Measurements from ENCODE around the gene HHIP. TPM values are rescaled to one million over a fixed set of nuclear protein-coding genes. Genes with fewer than 3 reads are reported as not detected.

HHIP gene
- total and polyA plus RNA-seq, 2 donors: 9.1 to 38.5 TPM

DNA sequence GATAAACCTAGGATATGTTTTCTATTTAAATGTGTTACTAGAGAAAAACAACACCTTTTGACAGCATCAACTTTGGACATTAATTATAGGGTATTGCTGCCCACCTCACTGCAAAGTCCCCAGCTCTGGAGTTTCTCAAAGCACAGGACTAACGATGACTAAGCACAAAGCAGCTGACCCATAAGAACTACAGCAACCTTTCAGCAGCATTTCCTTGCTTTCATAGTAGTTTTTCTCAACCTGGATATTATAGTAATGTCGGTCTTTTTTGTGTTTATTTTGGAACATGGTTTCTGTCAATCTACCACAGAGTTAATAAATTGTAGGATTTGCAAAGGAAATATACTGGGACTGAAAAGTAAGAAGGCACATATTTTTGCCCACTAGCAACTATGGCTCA, 21.5 kb downstream of the HHIP start:
- no peak overlapping the region for H3K4me3 ChIP-seq (ENCODE audit: low read depth, low read length)
- WGBS: 66% methylated on average over 2 of the region's 2 CpGs
- no peaks in the 10 kb centered on the region for H3K36me3 ChIP-seq (ENCODE audit: insufficient read depth)
- H3K4me1 ChIP-seq (ENCODE audit: insufficient read depth): no peaks in the 10 kb centered on the region
- no peak for DNase-seq (ENCODE audit: extremely low spot score)
- no peak overlapping the region for H3K27ac ChIP-seq (ENCODE audit: low read depth)

DNA sequence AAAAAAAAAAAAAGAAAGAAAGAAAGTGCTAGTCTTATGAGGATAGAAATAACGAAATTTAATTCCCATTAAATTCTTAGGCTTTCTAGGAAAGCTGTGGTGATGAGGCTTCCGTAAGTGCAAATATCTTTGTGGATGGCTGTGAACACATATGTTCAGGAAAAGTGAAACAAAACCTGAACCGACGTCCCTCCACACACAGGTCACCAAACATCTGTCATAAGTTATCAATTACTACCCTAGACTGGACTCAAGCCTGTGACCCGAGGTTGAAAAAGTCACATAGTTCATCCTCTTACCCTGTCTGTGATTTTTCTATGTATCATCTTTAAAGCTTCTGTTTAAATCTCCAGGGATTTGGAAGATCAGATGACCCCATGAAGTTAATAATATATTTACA, 24.8 kb downstream of the HHIP start:
- Histone ChIP-seq H3K4me1 (ENCODE audit: insufficient read depth) (no peaks in the 10 kb centered on the region), H3K4me3 (ENCODE audit: low read depth, low read length) (no peak overlapping the region), H3K27ac (ENCODE audit: low read depth) (no peak overlapping the region), H3K36me3 (ENCODE audit: insufficient read depth) (no peaks in the 10 kb centered on the region)
- no peak for DNase-seq (ENCODE audit: extremely low spot score)
- WGBS: 68% methylated on average over 5 of the region's 5 CpGs

DNA sequence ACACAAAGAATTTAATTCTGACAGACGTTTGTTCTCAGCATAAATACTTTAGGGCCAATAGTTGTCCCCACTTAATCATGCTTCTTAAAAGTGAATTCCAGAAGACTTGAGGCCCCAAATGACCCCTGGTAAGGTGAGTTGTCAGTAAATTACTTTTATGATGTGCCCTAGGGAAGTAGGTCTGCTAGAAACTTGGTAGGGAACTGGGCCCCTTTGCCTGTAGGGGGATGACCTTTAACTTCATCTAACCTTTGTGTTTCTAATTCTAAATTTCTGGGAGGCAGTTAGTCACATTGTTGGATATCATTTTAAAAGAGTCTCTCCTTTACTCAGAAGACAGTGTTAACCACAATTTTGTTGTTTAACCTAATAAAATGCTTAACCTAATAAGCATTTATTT, 28.8 kb downstream of the HHIP start:
- Histone ChIP-seq H3K36me3 (ENCODE audit: insufficient read depth) (no peaks in the 10 kb centered on the region), H3K4me3 (ENCODE audit: low read depth, low read length) (no peak overlapping the region), H3K4me1 (ENCODE audit: insufficient read depth) (no peaks in the 10 kb centered on the region), H3K27ac (ENCODE audit: low read depth) (no peak overlapping the region)
- no peak for DNase-seq (ENCODE audit: extremely low spot score)
- 58% methylated on average over 1 of the region's 1 CpG for WGBS

DNA sequence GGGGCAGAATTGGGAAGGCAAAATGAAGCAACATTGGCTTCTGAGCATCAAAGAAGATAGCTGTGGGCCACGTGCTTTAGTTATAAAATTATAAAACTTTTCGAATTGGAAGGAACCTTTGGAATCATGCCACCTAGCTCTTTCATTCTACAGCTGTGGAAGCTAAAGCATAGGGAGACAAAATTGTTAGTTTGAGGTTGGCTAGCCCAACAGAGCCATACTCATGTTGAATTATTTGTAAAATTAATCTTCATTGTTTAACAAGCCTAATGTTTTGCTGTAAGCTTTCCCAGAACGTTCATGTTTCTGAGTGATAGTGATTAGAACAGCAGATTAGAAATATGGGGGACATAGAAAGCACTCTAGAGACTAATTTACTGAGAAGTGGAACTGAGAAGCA, 35.9 kb downstream of the HHIP start:
- no peaks in the 10 kb centered on the region for H3K36me3 ChIP-seq (ENCODE audit: insufficient read depth)
- no peak overlapping the region for H3K27ac ChIP-seq (ENCODE audit: low read depth)
- no peak overlapping the region for H3K4me3 ChIP-seq (ENCODE audit: low read depth, low read length)
- DNase-seq (ENCODE audit: extremely low spot score): no peak
- no peaks in the 10 kb centered on the region for H3K4me1 ChIP-seq (ENCODE audit: insufficient read depth)
- whole genome bisulfite sequencing: 28% methylated on average over 3 of the region's 3 CpGs

DNA sequence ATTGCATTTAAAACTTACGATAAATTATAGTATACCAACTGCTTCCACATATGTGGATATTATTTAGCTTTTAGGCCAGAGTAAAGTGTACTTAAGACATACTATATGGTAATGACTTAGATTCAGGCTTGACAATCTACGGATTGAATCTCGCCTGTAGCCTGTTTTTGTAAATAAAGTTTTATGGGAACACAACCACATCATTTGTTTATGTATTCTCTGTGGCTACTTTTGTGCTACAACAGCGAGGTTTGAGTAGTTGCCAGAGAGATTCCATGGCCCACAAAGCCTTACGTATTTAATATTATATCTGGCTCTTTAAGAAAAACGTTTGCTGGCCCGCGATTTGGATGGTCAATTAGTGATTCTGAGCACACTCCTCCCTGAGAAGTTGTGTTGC, 37.6 kb downstream of the HHIP start:
- Histone ChIP-seq H3K27ac (ENCODE audit: low read depth) (peak overlapping the region; percentile 10), H3K4me3 (ENCODE audit: low read depth, low read length) (no peak overlapping the region), H3K36me3 (ENCODE audit: insufficient read depth) (no peaks in the 10 kb centered on the region), H3K4me1 (ENCODE audit: insufficient read depth) (no peaks in the 10 kb centered on the region)
- no peak for DNase-seq (ENCODE audit: extremely low spot score)
- WGBS: 90% methylated on average over 8 of the region's 8 CpGs

DNA sequence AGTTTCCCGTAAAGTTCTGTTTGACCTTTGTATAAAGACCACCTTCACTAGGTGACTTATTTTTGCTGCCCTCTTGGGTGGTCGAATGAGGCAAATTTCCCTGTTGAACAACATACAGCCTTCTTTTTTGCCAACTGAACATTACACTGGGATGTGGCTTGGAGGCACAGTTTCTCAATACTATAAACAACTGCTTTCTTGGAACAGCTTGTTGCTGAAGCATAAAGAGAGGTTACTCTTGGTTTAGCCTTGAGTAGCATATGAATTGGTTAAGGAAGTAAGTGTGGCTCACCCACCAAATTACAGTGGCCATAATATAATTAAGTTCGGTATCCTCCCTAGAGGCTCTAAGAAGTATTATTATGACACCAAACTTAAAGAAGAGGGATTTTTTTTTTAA, 40.0 kb downstream of the HHIP start:
- no peak for DNase-seq (ENCODE audit: extremely low spot score)
- 58% methylated on average over 3 of the region's 3 CpGs for WGBS
- Histone ChIP-seq H3K4me1 (ENCODE audit: insufficient read depth) (no peaks in the 10 kb centered on the region), H3K4me3 (ENCODE audit: low read depth, low read length) (no peak overlapping the region), H3K36me3 (ENCODE audit: insufficient read depth) (no peaks in the 10 kb centered on the region), H3K27ac (ENCODE audit: low read depth) (no peak overlapping the region)

DNA sequence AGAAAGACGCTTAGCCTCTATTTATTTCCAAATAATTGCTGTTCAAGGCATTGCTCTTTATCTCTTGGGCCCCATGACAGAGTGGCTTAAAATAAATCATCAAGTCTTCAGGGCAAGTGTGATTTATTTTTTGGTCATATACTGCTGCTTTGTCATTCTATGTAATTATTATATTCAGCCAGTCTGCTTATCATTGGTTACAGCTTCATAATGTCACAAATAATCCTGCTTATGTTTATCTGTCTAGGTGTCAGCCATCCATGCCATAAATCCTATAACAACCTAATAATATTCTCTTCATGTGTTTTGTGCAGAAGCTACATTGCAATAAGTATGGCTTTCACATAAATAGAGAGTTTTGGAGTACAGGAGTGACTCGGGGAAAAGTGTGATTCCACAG, 41.0 kb downstream of the HHIP start:
- Histone ChIP-seq H3K27ac (ENCODE audit: low read depth) (peak overlapping the region; percentile 23), H3K4me3 (ENCODE audit: low read depth, low read length) (no peak overlapping the region), H3K4me1 (ENCODE audit: insufficient read depth) (no peaks in the 10 kb centered on the region), H3K36me3 (ENCODE audit: insufficient read depth) (no peaks in the 10 kb centered on the region)
- no peak for DNase-seq (ENCODE audit: extremely low spot score)
- 47% methylated on average over 2 of the region's 2 CpGs for WGBS

DNA sequence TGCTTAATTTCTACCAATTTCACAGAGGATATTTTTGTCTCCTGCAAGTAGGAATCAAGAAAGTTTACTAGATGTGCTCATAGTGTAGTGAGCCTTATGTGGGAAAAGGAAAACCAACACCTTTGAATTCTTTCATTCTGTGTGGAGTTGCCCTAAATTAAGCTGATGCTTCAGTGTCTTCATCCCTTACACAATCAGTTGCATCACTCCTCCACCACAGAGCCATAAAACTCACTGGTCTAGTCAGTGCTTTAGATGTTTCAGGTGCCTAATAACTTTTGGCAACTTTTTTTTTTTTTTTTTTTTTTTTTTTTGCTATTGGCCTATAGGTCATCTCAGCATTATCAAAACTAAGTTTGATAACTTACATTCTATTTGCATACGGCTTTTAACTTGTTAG, 41.5 kb downstream of the HHIP start:
- no peak overlapping the region for H3K4me3 ChIP-seq (ENCODE audit: low read depth, low read length)
- WGBS: 94% methylated on average over 1 of the region's 1 CpG

DNA sequence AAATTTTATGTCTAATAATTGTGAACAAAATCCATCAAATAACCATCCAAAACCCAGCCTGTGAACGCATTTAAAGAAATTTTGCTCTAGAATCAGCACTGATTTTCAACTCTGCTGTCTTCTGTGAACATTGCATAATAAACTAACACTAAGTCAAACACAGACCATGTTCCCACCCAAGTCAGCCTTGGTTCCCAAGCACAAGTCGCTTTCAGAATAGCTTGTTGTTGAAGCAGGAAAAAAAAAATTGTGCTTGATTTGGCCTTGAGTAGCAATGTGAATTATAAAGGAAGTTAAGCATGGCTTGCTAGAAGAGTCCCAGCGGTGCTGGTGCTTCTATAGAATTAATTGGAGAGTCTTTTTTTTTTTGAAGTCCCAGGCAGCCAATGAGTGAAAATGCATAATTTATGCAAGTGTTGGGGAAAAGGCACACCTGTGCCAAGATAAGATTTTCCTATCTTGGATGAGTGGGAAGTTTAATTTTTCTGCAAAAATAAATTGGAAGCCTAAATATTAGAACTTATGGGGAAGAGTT, 42.1 kb downstream of the HHIP start:
- Histone ChIP-seq H3K4me3 (ENCODE audit: low read depth, low read length) (no peak overlapping the region), H3K27ac (ENCODE audit: low read depth) (no peak overlapping the region), H3K36me3 (ENCODE audit: insufficient read depth) (no peaks in the 10 kb centered on the region), H3K4me1 (ENCODE audit: insufficient read depth) (no peaks in the 10 kb centered on the region)
- DNase-seq (ENCODE audit: extremely low spot score): no peak
- WGBS: 93% methylated on average over 3 of the region's 3 CpGs

More for the DNA sequence above, 41.5 kb downstream of the HHIP start:
- no peak overlapping the region for H3K27ac ChIP-seq (ENCODE audit: low read depth)
- H3K36me3 ChIP-seq (ENCODE audit: insufficient read depth): no peaks in the 10 kb centered on the region
- DNase-seq (ENCODE audit: extremely low spot score): no peak
- H3K4me1 ChIP-seq (ENCODE audit: insufficient read depth): no peaks in the 10 kb centered on the region

DNA sequence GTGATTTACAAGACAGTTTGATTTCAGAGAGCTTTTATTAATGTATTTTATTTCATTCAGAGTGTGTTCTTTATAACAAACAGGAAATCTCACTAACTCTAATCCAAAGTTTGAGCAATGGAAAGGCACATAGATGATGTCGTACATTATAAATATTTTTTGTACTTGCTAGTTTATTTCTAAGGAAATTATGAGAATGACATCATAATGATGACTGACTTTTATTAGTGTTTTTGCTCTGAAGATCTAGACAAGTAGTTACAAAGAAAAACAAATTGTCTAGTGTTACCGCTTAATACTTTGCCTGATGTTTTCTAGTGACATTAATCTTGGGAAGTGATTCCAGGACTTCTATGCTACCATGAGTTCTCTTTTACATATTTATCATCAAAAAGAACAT, 43.2 kb downstream of the HHIP start:
- 76% methylated on average over 2 of the region's 2 CpGs for WGBS
- Histone ChIP-seq H3K4me1 (ENCODE audit: insufficient read depth) (no peaks in the 10 kb centered on the region), H3K27ac (ENCODE audit: low read depth) (no peak overlapping the region), H3K36me3 (ENCODE audit: insufficient read depth) (no peaks in the 10 kb centered on the region), H3K4me3 (ENCODE audit: low read depth, low read length) (no peak overlapping the region)
- DNase-seq (ENCODE audit: extremely low spot score): no peak

DNA sequence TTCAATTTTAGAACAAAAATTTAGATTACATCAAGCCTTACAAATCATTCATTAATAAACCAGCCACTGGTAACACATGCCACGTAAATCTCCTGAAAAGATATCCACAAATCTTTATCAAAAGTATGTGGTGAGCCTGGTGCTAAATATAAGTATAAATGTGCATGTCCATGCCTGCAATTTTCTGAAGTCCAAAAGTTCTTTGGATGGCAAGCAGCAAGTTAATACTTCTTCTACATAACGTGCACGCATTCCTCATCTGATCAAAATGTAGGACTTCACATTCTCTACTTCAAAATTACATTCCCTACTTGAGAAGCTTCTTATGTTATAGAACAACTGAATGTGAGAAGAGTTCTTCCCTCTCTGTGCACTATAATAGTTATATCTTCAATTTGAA, 49.8 kb downstream of the HHIP start:
- 81% methylated on average over 3 of the region's 3 CpGs for WGBS
- DNase-seq (ENCODE audit: extremely low spot score): no peak
- Histone ChIP-seq H3K4me3 (ENCODE audit: low read depth, low read length) (no peak overlapping the region), H3K27ac (ENCODE audit: low read depth) (no peak overlapping the region), H3K4me1 (ENCODE audit: insufficient read depth) (no peaks in the 10 kb centered on the region), H3K36me3 (ENCODE audit: insufficient read depth) (no peaks in the 10 kb centered on the region)

DNA sequence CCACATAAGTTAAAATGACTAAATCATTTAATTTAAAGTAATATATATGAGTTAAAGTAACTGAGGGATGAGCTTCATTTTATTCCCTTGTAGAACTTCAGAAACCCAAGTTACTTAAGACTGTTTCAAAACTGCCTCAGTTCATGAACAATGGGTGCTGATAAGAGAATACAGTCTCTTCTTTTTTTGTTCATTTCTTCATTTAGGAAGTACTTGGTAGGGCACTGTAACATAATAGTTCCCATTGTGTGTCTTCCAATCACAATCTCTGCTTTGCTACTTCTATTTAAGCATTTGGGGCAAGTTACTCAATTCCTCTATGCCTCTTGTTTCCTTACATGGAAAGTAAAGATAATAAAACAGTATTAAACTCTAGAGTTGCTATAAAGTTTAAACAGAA, 50.4 kb downstream of the HHIP start:
- DNase-seq (ENCODE audit: extremely low spot score): no peak
- no peak overlapping the region for H3K4me3 ChIP-seq (ENCODE audit: low read depth, low read length)

DNA sequence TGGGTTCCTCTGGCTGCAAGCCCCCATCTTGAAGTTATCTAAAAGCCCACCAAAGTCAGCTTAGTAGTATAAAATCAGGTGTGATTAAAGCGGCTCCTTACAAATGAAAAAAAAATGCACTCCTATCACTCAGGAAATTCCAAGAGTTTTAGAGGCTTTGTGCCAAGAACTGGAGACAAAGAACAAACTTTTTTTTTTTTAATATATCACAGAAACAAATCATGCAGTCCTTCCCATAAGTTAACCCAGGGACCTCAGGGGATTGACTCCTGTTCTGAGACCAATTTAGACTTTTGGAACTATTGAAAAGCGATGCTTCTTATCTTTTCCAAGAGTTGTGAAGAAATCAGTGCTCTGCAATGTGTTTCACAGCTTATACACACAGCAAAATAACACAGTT, 53.6 kb downstream of the HHIP start:
- Histone ChIP-seq H3K4me3 (ENCODE audit: low read depth, low read length) (no peak overlapping the region), H3K4me1 (ENCODE audit: insufficient read depth) (no peaks in the 10 kb centered on the region), H3K36me3 (ENCODE audit: insufficient read depth) (no peaks in the 10 kb centered on the region), H3K27ac (ENCODE audit: low read depth) (no peak overlapping the region)
- no peak for DNase-seq (ENCODE audit: extremely low spot score)
- WGBS: 78% methylated on average over 2 of the region's 2 CpGs

More for the DNA sequence above, 50.4 kb downstream of the HHIP start:
- no peaks in the 10 kb centered on the region for H3K36me3 ChIP-seq (ENCODE audit: insufficient read depth)
- no peak overlapping the region for H3K27ac ChIP-seq (ENCODE audit: low read depth)
- no peaks in the 10 kb centered on the region for H3K4me1 ChIP-seq (ENCODE audit: insufficient read depth)

DNA sequence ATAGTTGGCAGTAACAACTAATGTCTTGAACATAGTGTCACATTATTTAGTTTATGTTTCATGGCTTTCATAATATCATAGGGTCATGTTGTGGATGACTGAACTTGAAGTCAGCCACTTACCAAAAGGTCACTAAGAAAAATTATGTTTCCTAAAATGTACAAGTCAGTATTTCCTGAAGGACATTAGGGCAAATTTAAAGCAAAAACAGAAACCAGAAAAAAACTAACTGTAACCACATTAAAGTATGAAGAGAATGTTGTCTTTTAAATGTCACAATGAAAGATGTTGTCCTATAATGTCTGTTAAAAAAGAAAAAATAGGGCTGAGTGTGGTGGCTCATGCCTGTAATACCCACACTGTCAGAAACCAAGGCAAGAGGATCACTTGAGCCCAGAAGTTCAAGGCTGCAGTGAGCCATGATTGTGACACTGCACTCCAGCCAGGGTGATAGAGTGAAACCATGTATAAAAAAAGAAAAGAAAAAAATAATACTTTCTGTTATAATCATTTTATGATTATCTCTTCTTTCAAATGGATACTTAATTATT, 55.8 kb downstream of the HHIP start:
- H3K36me3 ChIP-seq (ENCODE audit: insufficient read depth): no peaks in the 10 kb centered on the region
- H3K4me3 ChIP-seq (ENCODE audit: low read depth, low read length): no peak overlapping the region
- no peaks in the 10 kb centered on the region for H3K4me1 ChIP-seq (ENCODE audit: insufficient read depth)
- H3K27ac ChIP-seq (ENCODE audit: low read depth): no peak overlapping the region
- no peak for DNase-seq (ENCODE audit: extremely low spot score)

DNA sequence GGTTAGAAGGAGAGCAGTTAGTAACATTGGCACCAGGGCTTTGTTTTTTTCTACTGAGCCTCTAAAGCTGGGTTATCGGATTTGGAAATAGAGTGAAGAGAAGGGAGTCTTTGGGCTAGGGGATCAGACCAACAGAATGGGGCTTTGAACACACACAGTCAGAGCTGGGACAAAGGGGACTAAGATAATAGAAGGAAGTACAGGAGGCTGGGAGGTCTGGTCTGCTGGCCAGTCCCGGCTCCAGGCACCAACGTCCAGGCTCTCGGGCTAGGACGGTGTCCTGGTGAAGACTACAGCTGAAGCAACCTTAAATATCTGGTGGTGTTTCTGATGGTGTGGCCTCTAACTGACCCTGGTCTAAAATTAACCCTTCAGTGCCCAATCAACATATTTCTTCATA, 57.5 kb downstream of the HHIP start:
- no peak overlapping the region for H3K27ac ChIP-seq (ENCODE audit: low read depth)
- H3K4me3 ChIP-seq (ENCODE audit: low read depth, low read length): no peak overlapping the region
- WGBS: 90% methylated on average over 5 of the region's 5 CpGs
- no peak for DNase-seq (ENCODE audit: extremely low spot score)
- no peaks in the 10 kb centered on the region for H3K4me1 ChIP-seq (ENCODE audit: insufficient read depth)
- no peaks in the 10 kb centered on the region for H3K36me3 ChIP-seq (ENCODE audit: insufficient read depth)

Data from urinary bladder (tissue), 4 donors.